Suprapubic skin (tissue), 4 donors: ENCODE measurements around the gene ADAMTS17. TPM values are rescaled to one million over a fixed set of nuclear protein-coding genes. Genes with fewer than 3 reads are reported as not detected.

ENCODE experiments used
- DNase-seq, 2 donors: peaks; one replicate each; pipeline ENCODE4 v3.0.0-alpha.2; 2019; ENCODE audit warnings: low spot score in 2 of 2
- H3K27ac ChIP-seq: fragments of 200-600 bp; sonication (generic); one replicate; pipeline ENCODE4 v1.5.1; 2019
- H3K27me3 ChIP-seq: fragments of 200-600 bp; sonication (generic); one replicate; pipeline ENCODE4 v1.5.1; 2019
- H3K36me3 ChIP-seq: fragments of 200-600 bp; sonication (generic); one replicate; pipeline ENCODE4 v1.5.1; 2019
- H3K4me1 ChIP-seq: fragments of 200-600 bp; sonication (generic); one replicate; pipeline ENCODE4 v1.5.1; 2019
- H3K4me3 ChIP-seq: fragments of 200-600 bp; sonication (generic); one replicate; pipeline ENCODE4 v1.5.1; 2019; ENCODE audit warnings: mild to moderate bottlenecking
- H3K9me3 ChIP-seq: fragments of 200-600 bp; sonication (generic); one replicate; pipeline ENCODE4 v1.5.1; 2019
- CTCF ChIP-seq, 2 donors: fragments of 200-600 bp in 1 of 2; fragments of 450-650 bp in 1 of 2; sonication (generic) in 1 of 2; IDR thresholded peaks; one replicate each; pipeline ENCODE4 v1.5.1; 2016 to 2019; ENCODE audit warnings: antibody characterized with exemption in 2 of 2, mild to moderate bottlenecking in 1 of 2, moderate library complexity in 1 of 2
- EP300 ChIP-seq: sonication (generic); formaldehyde crosslinking; IDR thresholded peaks from one replicate; pipeline ENCODE4 v1.6.1; 2017; ENCODE audit warnings: antibody characterized with exemption
- POLR2A ChIP-seq, 2 donors: fragments of 450-650 bp; IDR thresholded peaks; one replicate each; pipeline ENCODE4 v1.6.1; 2017; ENCODE audit warnings: antibody characterized with exemption in 2 of 2, mild to moderate bottlenecking in 2 of 2, moderate library complexity in 2 of 2
- POLR2AphosphoS5 ChIP-seq, 3 donors: sonication (generic); formaldehyde crosslinking; IDR thresholded peaks; one replicate each; pipeline ENCODE4 v1.6.1; 2017; ENCODE audit warnings: antibody characterized with exemption in 3 of 3
- WGBS: methylation state at CpG from one replicate; pipeline ENCODE4 v1.1.5; 2018; 5-methylcytosine and 5-hydroxymethylcytosine counted together
- total RNA-seq, 4 donors: library from RNA; depleted of rRNA; stranded (reverse); fragments of >200 nt; gene quantifications; one replicate each; pipeline ENCODE4 v1.1.0, GENCODE V29; 2016

Gene ADAMTS17
- total RNA-seq, 4 donors from 2014 or later, result 4.2 to 12.3 (median 6.3) TPM

DNA sequence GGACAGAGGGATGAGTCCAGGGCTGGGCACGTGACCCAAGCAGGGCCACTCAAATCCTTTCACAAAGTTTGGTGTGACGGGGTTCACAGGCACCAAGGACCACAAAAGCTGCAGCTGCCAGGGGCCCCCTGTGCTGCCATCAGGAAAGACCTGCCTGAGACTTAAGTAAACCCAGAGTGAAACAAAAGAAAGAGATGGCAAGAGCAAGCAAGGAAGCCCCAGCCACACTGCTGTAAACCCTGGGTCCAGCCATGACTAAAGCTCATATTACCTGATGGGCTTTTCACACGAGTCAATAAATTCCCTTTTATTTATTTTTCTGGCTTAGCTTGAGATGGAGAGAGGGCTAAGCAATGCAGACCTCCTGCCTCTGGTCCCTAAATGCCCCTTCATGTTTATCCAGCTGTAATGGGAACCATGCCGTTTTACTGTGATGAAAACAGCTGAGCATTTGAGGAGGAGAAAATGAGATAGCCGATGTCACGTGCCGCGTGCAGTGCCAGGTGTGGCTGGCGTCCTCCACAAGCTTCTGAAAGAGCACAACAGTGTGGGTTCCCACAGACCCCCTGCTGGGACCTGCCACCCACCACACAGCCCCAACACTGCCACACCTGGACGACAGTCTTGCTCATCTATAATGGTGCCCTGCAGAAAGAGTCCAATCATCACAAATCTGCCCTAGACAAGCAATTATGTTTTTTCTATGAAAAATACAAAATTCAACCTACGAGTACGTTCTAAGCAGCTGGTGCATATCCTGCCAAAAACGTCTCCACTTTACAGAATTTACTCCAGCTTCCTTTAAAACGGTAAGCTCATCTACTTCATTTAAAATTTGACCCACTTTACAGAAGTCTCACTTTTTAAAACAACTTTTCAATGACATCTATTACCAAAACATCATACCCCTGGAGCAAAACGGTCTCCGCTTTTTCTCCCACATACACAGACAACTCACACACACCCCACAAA is 34.2 kb downstream of the ADAMTS17 start:
- no peak for DNase-seq
- Histone ChIP-seq H3K4me3 (peak overlapping the region; percentile 6), H3K9me3 (no peaks in the 10 kb centered on the region), H3K36me3 (no peaks in the 10 kb centered on the region), H3K27ac (peak overlapping the region; percentile 15), H3K27me3 (no peaks in the 10 kb centered on the region), H3K4me1 (peaks cover 44% of the 10 kb centered on the region)
- 56% methylated on average over 16 of the region's 16 CpGs for WGBS
- TF ChIP-seq POLR2A (IDR thresholded peaks at IDR 0.05) (no peak), CTCF (IDR thresholded peaks at IDR 0.05) (no peak), EP300 (no peak), POLR2AphosphoS5 (IDR thresholded peaks at IDR 0.05) (no peak)

GRCh38 chr15:100306098-100306497 is 35.7 kb downstream of the ADAMTS17 start:
- Histone ChIP-seq H3K4me1 (peaks cover 36% of the 10 kb centered on the region), H3K27me3 (no peaks in the 10 kb centered on the region), H3K27ac (no peak overlapping the region), H3K9me3 (no peaks in the 10 kb centered on the region), H3K36me3 (no peaks in the 10 kb centered on the region), H3K4me3 (no peak overlapping the region)
- TF ChIP-seq CTCF (IDR thresholded peaks at IDR 0.05), result no peak
- no peak for TF ChIP-seq POLR2AphosphoS5 (IDR thresholded peaks at IDR 0.05)
- no peak for TF ChIP-seq EP300
- TF ChIP-seq POLR2A (IDR thresholded peaks at IDR 0.05), result no peak
- WGBS, result 93% methylated on average over 7 of the region's 8 CpGs
- DNase-seq, result no peak

DNA sequence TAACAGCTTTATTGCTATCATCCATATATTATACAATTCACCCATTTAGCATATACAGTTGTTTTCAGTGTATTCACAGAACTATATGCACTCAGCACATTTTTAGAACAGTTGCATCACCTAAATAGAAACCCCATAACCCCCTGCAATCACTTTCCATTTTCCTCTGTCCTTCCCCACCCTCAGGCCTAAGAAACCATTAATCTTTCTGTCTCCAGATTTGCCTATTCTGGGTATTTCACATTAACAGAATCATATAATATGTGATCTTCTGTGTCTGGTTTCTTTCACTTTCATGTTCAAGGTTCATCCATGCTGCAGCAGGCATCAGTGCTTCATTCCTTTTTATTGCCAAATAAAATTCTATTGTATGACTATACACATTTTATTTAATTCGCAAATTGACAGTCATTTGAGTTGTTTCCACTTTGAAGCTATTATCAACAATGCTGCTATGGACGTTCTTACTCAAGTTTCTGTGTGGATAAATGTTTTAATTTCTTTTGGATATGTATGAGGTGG is 39.8 kb downstream of the ADAMTS17 start:
- no peaks in the 10 kb centered on the region for H3K4me1 ChIP-seq
- DNase-seq, result no peak
- no peaks in the 10 kb centered on the region for H3K27me3 ChIP-seq
- 88% methylated on average over 2 of the region's 2 CpGs for WGBS
- no peak for TF ChIP-seq EP300
- TF ChIP-seq POLR2A (IDR thresholded peaks at IDR 0.05), result no peak
- no peak for TF ChIP-seq CTCF (IDR thresholded peaks at IDR 0.05)
- TF ChIP-seq POLR2AphosphoS5 (IDR thresholded peaks at IDR 0.05), result no peak
- H3K27ac ChIP-seq, result no peak overlapping the region
- peaks cover 6% of the 10 kb centered on the region for H3K9me3 ChIP-seq
- no peak overlapping the region for H3K4me3 ChIP-seq
- H3K36me3 ChIP-seq, result no peaks in the 10 kb centered on the region

GRCh38 chr15:100298257-100298656 is 43.5 kb downstream of the ADAMTS17 start:
- no peaks in the 10 kb centered on the region for H3K36me3 ChIP-seq
- TF ChIP-seq POLR2AphosphoS5 (IDR thresholded peaks at IDR 0.05) (no peak), POLR2A (IDR thresholded peaks at IDR 0.05) (no peak), EP300 (no peak), CTCF (IDR thresholded peaks at IDR 0.05) (no peak)
- DNase-seq, result no peak
- H3K27me3 ChIP-seq, result no peaks in the 10 kb centered on the region
- no peak overlapping the region for H3K27ac ChIP-seq
- H3K4me3 ChIP-seq, result no peak overlapping the region
- H3K9me3 ChIP-seq, result peaks cover 6% of the 10 kb centered on the region
- H3K4me1 ChIP-seq, result no peaks in the 10 kb centered on the region
- 81% methylated on average over 7 of the region's 7 CpGs for WGBS

GRCh38 chr15:100297812-100298211 is 44.0 kb downstream of the ADAMTS17 start:
- peaks cover 6% of the 10 kb centered on the region for H3K9me3 ChIP-seq
- no peak for DNase-seq
- no peak overlapping the region for H3K4me3 ChIP-seq
- H3K27ac ChIP-seq, result no peak overlapping the region
- TF ChIP-seq POLR2A (IDR thresholded peaks at IDR 0.05) (no peak), POLR2AphosphoS5 (IDR thresholded peaks at IDR 0.05) (no peak), CTCF (IDR thresholded peaks at IDR 0.05) (no peak), EP300 (no peak)
- WGBS, result 80% methylated on average over 9 of the region's 9 CpGs
- H3K36me3 ChIP-seq, result no peaks in the 10 kb centered on the region
- no peaks in the 10 kb centered on the region for H3K27me3 ChIP-seq
- no peaks in the 10 kb centered on the region for H3K4me1 ChIP-seq
